Fibroblast of peridontal ligament (primary cell): ENCODE data around the gene SNCB.

Experiments
- DNase-seq: peaks from one replicate; pipeline ENCODE4 v3.0.0-alpha.2; 2010; ENCODE audit errors: extremely low read depth

SNCB gene

DNA sequence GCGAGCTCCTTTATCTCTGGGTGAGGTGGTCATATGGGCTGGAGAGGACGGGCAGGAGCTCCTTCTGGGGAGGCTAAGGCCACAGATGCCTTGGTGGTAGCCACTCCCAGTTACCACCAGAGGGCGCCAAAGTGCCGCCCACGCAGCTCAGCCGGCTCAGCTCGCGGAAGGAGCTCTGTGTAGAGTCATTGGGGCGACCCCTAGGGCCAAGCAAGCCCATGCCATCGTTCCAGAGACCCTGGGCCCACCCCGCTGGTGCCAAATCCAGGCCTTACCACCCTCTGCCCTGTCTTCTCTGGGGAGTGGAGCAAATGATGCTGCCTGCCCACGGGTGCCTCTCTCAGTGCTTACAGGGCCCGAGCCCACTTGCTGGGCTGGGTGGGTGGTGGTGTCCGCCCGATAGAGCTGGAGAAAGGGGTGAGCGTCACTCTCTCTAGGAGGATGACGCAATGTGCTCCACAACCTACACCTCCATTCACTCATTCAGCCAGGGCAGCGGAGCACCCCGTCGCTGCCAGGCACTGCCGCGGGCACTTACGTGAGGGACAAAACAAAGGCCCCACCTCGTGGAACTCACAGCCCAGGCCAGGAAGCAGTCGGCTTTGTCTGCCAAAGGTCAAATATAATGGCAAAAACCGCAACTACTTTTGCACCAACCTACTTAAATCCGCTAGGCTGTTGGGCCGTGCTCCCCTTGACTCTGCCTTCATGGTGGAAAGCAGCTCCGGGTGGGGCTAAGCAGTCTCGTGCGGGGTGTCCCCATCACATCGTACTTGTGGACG lies 30.7 kb upstream of the SNCB start:
- DNase-seq: peak; percentile 67

DNA sequence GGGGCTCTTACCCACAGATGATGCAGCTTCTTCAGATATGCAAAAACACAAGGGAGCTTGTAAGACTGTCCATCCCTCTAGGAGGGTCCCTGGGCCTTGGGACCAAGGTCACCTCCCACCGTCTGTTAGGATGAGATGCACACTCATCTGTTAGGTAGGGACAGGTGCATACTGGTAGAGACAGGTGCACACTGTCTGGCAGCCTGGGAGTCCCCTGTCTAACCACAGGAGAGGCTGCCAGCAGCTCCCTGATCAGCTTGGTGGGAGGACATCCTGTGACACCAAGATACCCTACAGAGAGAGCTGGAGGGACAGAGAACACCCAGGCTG lies 30.2 kb upstream of the SNCB start:
- DNase-seq: no peak

DNA sequence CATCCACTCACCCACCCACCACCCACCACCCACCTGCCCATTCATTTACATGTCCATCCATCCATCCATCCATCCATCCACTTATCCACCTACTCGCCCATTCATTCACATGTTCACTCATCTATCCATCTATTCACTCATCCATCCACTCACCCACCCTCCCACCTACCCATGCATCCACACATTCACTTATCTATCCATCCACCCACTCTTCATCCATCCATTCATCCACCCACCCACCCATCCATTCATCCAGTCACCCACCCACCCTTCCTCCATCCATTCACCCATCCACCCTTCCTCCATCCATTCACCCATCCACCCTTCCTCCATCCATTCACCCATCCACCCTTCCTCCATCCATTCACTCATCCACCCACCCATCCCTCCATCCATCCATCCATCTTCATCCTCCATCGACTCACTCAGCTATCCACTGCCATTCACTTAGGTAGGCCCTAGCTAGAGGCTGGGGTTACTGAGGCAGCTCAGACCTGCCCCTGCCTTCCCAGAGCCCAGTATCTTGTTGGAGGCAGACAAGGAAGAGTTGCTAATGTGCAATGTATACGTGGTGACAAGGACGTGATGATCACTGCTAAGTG lies 29.6 kb upstream of the SNCB start:
- DNase-seq: no peak

DNA sequence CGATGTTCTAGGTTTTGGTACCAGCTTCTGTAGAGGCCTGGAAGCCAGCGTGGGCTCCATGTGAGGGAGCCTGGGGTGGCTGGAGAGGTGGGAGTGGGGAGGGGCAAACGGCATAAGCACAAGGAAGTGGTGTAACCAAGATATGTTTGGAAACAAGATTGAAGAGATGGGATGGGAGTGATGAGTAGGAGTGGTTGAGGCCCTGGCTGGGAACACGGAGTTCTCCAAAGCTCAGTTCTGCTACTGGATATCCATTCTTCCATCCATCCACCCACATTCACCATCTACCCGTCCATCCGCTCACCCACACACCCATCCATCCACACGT lies 29.1 kb upstream of the SNCB start:
- no peak for DNase-seq

DNA sequence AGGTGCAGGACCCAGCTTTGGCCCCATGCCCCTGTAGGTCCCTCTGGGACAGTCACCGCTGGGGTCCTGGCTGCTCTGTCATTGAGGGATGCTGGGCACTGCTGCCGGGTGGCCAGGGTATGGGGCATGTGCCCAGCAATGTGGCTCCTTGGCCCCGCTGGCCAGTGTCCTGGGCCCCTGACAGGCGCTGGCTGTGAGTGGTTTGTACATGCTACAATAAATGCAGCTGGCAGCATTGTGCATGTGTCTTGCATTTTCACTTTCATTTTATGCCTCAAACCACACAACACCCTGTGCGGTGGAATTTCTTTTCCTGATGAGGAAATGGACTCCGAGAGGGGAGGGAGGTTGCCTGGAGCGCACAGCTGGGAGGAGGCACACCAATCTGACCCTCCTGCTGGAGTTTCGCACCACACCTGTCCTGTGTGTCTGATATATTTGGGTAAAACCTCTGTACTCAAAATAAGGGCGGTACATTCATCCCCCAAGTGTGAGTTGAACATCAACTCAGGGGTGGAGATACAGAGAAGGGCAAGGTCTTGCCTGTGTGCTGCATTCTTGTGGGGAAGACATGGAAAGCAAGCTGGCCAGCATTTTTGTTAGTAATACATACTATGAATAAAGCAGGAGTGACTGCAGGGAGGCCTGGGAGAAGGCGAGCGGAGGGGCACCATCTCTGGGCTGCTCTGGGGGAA lies 28.6 kb upstream of the SNCB start:
- DNase-seq: peak; percentile 77

- DNase-seq: peak; percentile 79
Measured at GRCh38 chr5:176658007-176658599, 27.8 kb upstream of the SNCB start.

GRCh38 chr5:176656467-176656990 lies 26.2 kb upstream of the SNCB start:
- no peak for DNase-seq

- DNase-seq: no peak
Measured at GRCh38 chr5:176654856-176655255, 24.5 kb upstream of the SNCB start.

DNA sequence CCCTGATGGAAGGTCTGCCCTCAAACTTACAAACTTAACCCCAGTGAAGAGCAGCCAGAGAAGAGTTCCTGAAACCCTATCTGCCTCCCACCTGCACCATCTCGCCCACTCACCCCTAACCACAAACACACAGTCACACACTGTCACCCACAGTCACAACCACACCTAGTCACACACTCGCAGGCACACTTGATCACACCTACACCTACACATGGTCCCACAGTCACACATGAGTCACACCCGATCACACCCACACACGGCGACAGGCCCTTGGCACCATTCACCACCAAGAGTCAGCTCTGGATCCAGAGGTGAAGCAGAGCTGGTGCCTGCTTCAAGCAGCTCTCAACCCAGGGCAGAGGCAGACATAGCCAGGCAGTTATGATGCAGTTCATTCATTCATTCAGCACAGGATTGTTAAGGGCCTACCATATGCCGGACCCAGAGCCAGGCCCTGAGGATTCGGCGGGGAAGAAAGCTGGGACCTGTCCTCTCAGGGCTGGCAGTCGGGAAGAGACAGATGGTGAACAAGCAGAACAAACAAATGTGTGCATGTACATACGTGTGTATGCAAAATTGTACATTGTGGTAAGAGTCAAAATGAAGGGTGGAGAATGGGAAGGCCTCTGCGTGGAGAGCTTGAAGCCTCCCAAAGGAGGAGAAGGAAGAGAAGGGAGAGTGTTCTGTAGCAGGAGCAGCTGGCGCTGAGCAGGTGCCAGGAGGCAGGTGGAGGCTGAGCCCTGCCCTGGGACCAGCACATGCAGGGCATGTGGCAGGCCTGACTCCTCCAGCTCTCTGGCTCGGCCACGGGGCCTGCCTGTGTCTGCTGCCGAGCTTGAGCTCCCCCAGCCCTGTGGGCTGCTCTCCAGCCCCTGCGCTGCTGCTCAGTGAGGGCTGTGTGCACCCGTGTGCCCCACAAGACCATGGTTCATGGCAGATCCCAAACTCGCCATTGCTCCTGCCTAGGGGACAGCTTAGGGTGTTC lies 23.4 kb upstream of the SNCB start:
- DNase-seq: no peak

DNA sequence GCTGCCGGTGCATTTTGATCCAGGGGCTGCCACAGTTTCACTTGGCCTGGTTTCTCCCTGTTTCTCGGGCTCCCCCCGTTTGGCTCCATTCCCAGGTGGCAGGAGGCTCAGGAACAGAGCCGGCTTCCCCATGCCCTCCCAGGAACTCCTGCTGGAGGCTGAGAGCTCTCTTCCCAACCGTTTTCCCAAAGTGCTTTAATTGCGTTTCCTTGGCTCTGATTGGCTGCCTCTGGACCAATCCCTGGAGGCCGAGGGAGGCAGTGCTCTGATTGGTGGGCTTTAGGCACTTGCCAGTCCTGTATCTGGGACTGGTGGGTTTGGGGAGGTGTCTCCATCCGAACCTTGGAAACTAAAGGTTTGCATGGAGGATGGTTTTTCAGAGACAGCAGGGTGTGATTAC lies 21.8 kb upstream of the SNCB start:
- DNase-seq: no peak

DNA sequence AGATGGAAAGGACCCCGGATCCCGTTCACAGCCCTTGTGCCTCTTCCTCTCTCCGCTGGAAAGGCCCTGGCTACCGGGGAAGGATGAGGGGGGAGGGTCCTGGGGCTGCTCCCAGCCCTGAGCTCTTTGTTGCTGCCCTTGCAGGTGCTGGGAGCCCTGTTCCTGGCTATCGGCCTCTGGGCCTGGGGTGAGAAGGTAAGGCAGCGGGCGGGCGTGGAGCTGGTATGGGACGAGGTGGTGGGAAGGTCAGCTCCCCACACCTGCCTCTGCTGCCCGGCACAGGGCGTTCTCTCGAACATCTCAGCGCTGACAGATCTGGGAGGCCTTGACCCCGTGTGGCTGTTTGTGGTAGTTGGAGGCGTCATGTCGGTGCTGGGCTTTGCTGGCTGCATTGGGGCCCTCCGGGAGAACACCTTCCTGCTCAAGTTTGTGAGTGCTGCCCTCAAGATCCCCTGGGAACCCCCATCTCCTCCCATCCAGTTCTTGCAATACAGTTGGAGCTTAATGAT lies 21.2 kb upstream of the SNCB start:
- DNase-seq: no peak

DNA sequence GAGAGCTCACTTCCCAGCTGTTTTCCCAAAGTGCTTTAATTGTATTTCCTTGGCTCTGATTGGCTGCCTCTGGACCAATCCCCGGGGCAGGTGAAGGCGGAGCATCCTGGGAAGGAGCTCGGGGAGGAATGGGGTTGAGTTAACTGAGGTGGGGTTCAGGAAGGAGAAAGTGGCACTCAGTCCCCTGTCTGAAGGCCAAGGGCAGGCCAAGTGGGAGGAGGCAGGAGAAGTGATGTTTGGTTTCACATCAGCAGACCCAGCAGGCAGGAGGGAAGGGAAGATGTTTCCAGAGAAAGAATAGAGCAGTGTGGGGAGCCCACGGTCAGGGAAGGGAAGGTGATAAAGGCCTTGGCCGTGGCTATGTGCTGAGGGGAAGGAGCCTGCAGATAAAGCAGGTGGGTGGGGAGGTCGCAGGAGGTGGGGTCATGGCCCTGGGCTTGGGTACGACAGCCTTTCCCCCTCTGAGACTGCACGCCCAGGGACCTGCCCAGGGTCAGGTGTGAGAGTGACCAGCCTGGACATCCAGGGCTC lies 20.1 kb upstream of the SNCB start:
- DNase-seq: no peak

- no peak for DNase-seq
Measured at GRCh38 chr5:176648474-176649194, 18.3 kb upstream of the SNCB start.

DNA sequence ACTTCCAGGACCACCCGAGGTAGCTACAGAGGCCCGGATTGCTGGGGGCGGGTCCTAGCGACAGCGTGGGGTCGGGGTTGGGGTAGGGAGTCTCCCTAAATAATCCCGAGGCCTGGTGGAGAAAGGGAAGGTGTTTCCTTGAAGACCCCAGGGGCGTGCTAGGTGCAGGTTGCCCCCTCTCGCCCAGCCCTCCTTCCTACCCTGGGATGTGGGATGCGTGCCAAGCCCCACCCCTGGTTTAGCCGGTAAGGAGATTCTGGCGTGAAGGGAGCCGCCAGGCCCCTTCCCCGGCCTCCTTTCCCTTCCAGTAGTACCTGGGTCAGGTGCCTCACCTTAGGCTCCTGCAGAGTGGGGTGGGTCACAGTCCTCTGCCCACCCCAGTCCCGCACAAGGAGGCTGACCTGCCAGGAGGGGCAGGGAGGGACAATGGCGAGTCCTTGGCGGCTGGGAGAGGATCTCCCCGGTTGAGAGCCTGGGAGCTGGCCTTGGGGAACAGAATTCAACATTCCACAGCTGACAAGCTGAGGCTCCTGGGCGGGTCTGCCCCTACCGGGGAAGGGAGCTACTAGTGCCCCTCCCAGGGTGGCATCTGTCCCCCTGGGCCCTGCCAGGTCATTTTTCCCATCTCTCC lies 17.6 kb upstream of the SNCB start:
- DNase-seq: no peak

DNA sequence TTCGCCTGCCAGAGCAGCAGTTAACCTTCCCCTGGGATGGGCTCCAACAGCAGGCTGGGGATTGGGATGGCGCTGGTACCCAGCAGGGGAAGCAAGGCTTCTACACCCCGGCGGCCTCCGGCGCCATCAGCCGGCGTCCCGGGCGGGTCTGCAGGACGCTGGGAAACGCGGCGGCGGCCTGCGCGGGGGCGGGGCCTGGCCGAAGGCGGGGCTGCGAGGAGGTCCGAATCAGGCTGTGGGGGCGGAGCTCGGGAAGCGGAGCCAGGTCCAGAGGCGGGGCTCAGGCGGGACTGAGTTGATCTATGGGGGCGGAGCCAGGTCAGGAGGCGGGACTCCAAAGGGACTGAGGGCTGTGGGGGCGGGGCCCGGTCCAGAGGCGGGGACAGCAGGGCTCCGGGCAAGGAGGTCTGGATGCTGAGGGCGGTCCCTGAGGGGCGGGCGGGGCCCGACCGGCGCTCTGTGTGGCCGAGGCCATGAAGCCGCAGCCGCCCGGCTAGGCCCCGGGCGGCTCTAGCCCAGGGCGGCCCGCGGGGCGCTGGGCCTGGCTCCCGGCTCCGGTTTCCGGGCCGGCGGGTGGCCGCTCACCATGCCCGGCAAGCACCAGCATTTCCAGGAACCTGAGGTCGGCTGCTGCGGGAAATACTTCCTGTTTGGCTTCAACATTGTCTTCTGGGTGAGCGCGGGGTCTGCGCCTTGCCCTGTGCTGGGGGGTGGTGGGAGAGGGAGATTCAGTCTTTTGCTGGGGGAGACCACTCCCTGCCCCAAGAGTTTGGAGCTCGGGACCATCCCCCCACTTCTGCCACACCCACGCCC lies 16.9 kb upstream of the SNCB start, which contains the start of gene TSPAN17:
TSPAN17 (plus strand) TSS at position 455 of the 813 bp plus-strand sequence; CDS start at position 587, 132 bp downstream.
- peak; percentile 98 for DNase-seq

GRCh38 chr5:176646707-176647029 lies 16.3 kb upstream of the SNCB start:
- DNase-seq: no peak

DNA sequence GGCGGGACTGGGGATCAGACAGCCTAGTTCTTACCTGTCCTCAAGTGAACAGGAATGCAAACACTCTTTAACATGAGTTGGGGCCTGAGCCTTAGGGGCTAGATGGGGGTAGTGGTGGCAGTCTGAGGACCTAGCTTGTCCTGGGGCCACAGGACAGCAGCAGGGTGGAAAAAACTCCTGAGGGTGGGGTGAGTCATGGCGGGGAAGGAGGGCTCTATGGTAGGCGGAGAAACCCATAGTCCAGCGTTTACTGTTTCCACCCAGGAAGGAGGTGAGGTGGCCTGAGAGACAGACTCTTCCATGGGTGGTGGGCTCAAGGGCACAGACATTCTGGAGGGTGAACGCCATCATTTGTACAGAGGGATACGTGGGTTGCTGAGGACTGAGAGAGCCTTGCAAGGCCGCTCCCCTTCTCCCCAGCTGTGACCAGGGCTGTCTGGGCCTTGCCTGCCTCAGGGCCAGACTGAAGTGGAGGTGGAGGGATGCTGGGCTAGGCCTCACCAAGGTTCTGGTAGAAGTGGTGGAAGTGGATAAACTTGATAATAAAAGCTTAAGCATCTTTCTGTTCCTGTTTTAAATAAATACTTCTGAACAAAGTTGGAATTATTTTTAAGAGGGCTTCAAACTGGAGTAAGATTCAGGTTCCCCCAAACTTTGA lies 15.8 kb upstream of the SNCB start:
- no peak for DNase-seq

DNA sequence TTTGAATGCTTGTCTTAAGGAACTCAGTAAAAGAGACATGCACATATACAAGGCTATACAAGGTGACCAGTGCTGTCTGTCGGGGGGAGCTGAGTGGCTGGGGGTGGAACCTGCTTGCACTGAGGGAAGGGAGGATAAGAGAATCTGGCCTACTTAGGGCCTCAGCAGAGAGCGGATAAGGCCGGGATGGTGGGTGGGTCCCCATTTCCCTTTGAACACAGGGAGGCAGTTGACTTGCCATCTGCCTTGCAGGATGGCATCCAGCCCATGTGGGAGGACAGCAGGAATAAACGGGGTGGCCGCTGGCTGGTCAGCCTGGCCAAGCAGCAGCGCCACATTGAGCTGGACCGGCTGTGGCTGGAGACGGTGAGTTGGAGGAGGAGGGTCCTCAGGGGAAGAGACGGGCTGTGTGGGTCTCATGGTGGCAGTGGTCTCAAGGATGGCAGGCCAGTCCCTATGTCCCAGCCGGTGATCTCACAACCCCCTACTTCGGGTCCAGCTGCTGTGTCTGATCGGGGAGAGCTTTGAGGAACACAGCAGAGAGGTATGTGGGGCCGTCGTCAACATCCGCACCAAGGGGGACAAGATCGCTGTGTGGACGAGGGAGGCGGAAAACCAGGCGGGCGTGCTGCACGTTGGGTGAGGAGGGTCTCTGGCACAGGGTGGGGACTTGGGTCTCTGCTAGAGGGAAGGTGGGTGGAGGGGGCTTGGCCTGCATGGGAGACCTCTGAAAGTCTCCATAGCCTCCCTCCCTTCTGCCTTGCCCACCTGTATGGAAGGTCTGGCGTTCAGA lies 14.7 kb upstream of the SNCB start:
- no peak for DNase-seq
